ENCODE measurements around the gene SMPX.
A peak's percentile ranks its signal among the peaks of the same experiment; 100 is the strongest.
"Not testable (repeated sequence)": the region's sequence is repeated elsewhere in the genome, so short reads cannot be mapped to it uniquely, and the experiment has no call there.

SMPX gene

GRCh38 chrX:21757960-21758359 lies at the start of gene SMPX:
TSS of gene SMPX (minus strand) at chrX:21758116. CDS start at chrX:21754290, 3,826 bp downstream.
- DNase-seq (ENCODE audit: low read depth): no peak

GRCh38 chrX:21806691-21807090 lies 48.8 kb upstream of the SMPX start:
- no peak for DNase-seq (ENCODE audit: low read depth)

GRCh38 chrX:21802839-21803238 lies 44.9 kb upstream of the SMPX start:
- no peak for DNase-seq (ENCODE audit: low read depth)

- DNase-seq (ENCODE audit: low read depth): no peak
Measured at GRCh38 chrX:21802054-21802670, 44.2 kb upstream of the SMPX start.

- DNase-seq (ENCODE audit: low read depth): no peak
Measured at GRCh38 chrX:21800344-21800770, 42.4 kb upstream of the SMPX start.

- DNase-seq (ENCODE audit: low read depth): no peak
Measured at GRCh38 chrX:21799767-21800166, 41.9 kb upstream of the SMPX start.

- no peak for DNase-seq (ENCODE audit: low read depth)
Measured at GRCh38 chrX:21798677-21799219, 40.8 kb upstream of the SMPX start.

- DNase-seq (ENCODE audit: low read depth): no peak
Measured at GRCh38 chrX:21781976-21782375, 24.1 kb upstream of the SMPX start.

- DNase-seq (ENCODE audit: low read depth): no peak
Measured at GRCh38 chrX:21781525-21781924, 23.6 kb upstream of the SMPX start.

GRCh38 chrX:21779095-21779494 lies 21.2 kb upstream of the SMPX start:
- no peak for DNase-seq (ENCODE audit: low read depth)

GRCh38 chrX:21778236-21778635 lies 20.3 kb upstream of the SMPX start:
- no peak for DNase-seq (ENCODE audit: low read depth)

- DNase-seq (ENCODE audit: low read depth): not testable (repeated sequence)
Measured at GRCh38 chrX:21775128-21775527, 17.2 kb upstream of the SMPX start.

GRCh38 chrX:21773036-21773435 lies 15.1 kb upstream of the SMPX start:
- not testable (repeated sequence) for DNase-seq (ENCODE audit: low read depth)

GRCh38 chrX:21770631-21771321 lies 12.9 kb upstream of the SMPX start:
- no peak for DNase-seq (ENCODE audit: low read depth)

GRCh38 chrX:21766101-21766500 lies 8.2 kb upstream of the SMPX start:
- DNase-seq (ENCODE audit: low read depth): no peak

- no peak for DNase-seq (ENCODE audit: low read depth)
Measured at GRCh38 chrX:21764008-21764407, 6.1 kb upstream of the SMPX start.

GRCh38 chrX:21758488-21758887 lies 572 bp upstream of the SMPX start:
- no peak for DNase-seq (ENCODE audit: low read depth)

- DNase-seq (ENCODE audit: low read depth): no peak
Measured at GRCh38 chrX:21756785-21757529, 959 bp downstream of the SMPX start.

- no peak for DNase-seq (ENCODE audit: low read depth)
Measured at GRCh38 chrX:21749924-21750323, 8.0 kb downstream of the SMPX start.

- DNase-seq (ENCODE audit: low read depth): no peak
Measured at GRCh38 chrX:21748235-21748634, 9.7 kb downstream of the SMPX start.

GRCh38 chrX:21747558-21747957 lies 10.4 kb downstream of the SMPX start:
- DNase-seq (ENCODE audit: low read depth): no peak

- DNase-seq (ENCODE audit: low read depth): peak; percentile 3
Measured at GRCh38 chrX:21745756-21746155, 12.2 kb downstream of the SMPX start.

GRCh38 chrX:21744721-21745120 lies 13.2 kb downstream of the SMPX start:
- DNase-seq (ENCODE audit: low read depth): no peak
